IMR-90 (cell line): ENCODE results near the gene SLC28A2. TPM values are rescaled to one million over a fixed set of nuclear protein-coding genes. Genes with fewer than 3 reads are reported as not detected.

ENCODE experiments used
- ATAC-seq: fragments of 200-7000 bp; cut with Tn5 transposase; 2 replicates; pipeline ENCODE4 v1.9.1; 2020; ENCODE audit warnings: low read depth, mild to moderate bottlenecking, moderate library complexity
- BruUV-seq: library from RNA; stranded (reverse); fragments of 400-500 nt; replicated peaks from 2 replicates; lab custom pipeline; 2021; lab: Mats Ljungman, UMichigan
- CTCF ChIA-PET: fragments of 300-600 bp; formaldehyde crosslinking; extraction: SDS; loops from one replicate; lab custom pipeline; 2021; ENCODE audit warnings: antibody characterized with exemption; lab: Yijun Ruan, JAX
- POLR2A ChIA-PET: fragments of 300-600 bp; sonication (Branson Sonifier 250); formaldehyde crosslinking; loops from one replicate; lab custom pipeline; 2022; ENCODE audit warnings: antibody characterized with exemption; ENCODE audit not compliant: unreplicated experiment; lab: Charles Lee
- DNase-seq: peaks from one replicate; pipeline ENCODE4 v3.0.0; 2013
- H2AFZ ChIP-seq: replicated peaks from 2 replicates; pipeline ENCODE3; 2013; ENCODE audit warnings: low read length, mild to moderate bottlenecking; ENCODE audit not compliant: poor library complexity
- H2AK5ac ChIP-seq: 2 replicates; pipeline ENCODE4 v1.6.1; 2013; ENCODE audit warnings: low read depth, low read length, inconsistent platforms
- H2AK9ac ChIP-seq: replicated peaks from 2 replicates; pipeline ENCODE3; 2013; ENCODE audit warnings: mild to moderate bottlenecking, low read depth, low read length, moderate library complexity; ENCODE audit not compliant: poor library complexity
- H2BK120ac ChIP-seq: 2 replicates; pipeline ENCODE4 v1.6.1; 2013; ENCODE audit warnings: low read depth, low read length, inconsistent platforms
- H2BK15ac ChIP-seq: 3 replicates; pipeline ENCODE4 v1.6.1; 2013; ENCODE audit warnings: low read depth, low read length, inconsistent platforms
- H2BK20ac ChIP-seq: 2 replicates; pipeline ENCODE4 v1.6.1; 2013; ENCODE audit warnings: low read depth, mild to moderate bottlenecking, inconsistent platforms, low read length, moderate library complexity
- H2BK5ac ChIP-seq: 2 replicates; pipeline ENCODE4 v1.6.1; 2013; ENCODE audit warnings: mild to moderate bottlenecking, low read depth, low read length, inconsistent platforms; ENCODE audit not compliant: poor library complexity, severe bottlenecking
- H3K14ac ChIP-seq: replicated peaks from 2 replicates; pipeline ENCODE4 v1.6.1; 2013; ENCODE audit warnings: low read depth, low read length, inconsistent platforms
- H3K18ac ChIP-seq: 2 replicates; pipeline ENCODE4 v1.6.1; 2013; ENCODE audit warnings: low read depth, low read length, control low read depth
- H3K23ac ChIP-seq: 2 replicates; pipeline ENCODE4 v1.6.1; 2013; ENCODE audit warnings: low read depth, low read length, inconsistent platforms
- H3K27ac ChIP-seq: 2 replicates; pipeline ENCODE4 v1.5.1; 2013; ENCODE audit warnings: mild to moderate bottlenecking, control low read depth, low read length; ENCODE audit not compliant: insufficient read depth
- H3K27me3 ChIP-seq: 2 replicates; pipeline ENCODE4 v1.6.1; 2013; ENCODE audit warnings: low read length; ENCODE audit not compliant: control insufficient read depth, insufficient read depth
- H3K36me3 ChIP-seq: 2 replicates; pipeline ENCODE4 v1.6.1; 2013; ENCODE audit warnings: low read length, mixed read lengths; ENCODE audit not compliant: control insufficient read depth, insufficient read depth
- H3K4ac ChIP-seq: 2 replicates; pipeline ENCODE4 v1.6.1; 2013; ENCODE audit warnings: low read depth, low read length, inconsistent platforms
- H3K4me1 ChIP-seq: 2 replicates; pipeline ENCODE4 v1.6.1; 2013; ENCODE audit warnings: low read length, mixed read lengths; ENCODE audit not compliant: control insufficient read depth, insufficient read depth
- H3K4me2 ChIP-seq: 2 replicates; pipeline ENCODE4 v1.6.1; 2013; ENCODE audit warnings: low read depth, mild to moderate bottlenecking, control low read depth, low read length, moderate library complexity
- H3K4me3 ChIP-seq: 2 replicates; pipeline ENCODE4 v1.5.1; 2013; ENCODE audit warnings: low read depth, mild to moderate bottlenecking, control low read depth, low read length, moderate library complexity; ENCODE audit not compliant: insufficient read depth
- H3K56ac ChIP-seq: 2 replicates; pipeline ENCODE4 v1.6.1; 2013; ENCODE audit warnings: low read length, inconsistent platforms; ENCODE audit not compliant: insufficient read depth; ENCODE audit errors: extremely low read depth
- H3K79me1 ChIP-seq, 2 experiments: 2 replicates each; pipeline ENCODE4 v1.6.1; 2013; ENCODE audit warnings: low read length in 2 of 2, inconsistent platforms in 1 of 2, low read depth in 1 of 2
- H3K9ac ChIP-seq: 2 replicates; pipeline ENCODE4 v1.6.1; 2013; ENCODE audit warnings: low read depth, low read length, control low read depth
- H3K9me1 ChIP-seq: 2 replicates; pipeline ENCODE4 v1.6.1; 2013; ENCODE audit warnings: low read length, inconsistent platforms; ENCODE audit not compliant: insufficient read depth
- H3K9me3 ChIP-seq: 2 replicates; pipeline ENCODE4 v1.6.1; 2013; ENCODE audit warnings: low read length; ENCODE audit not compliant: control insufficient read depth, insufficient read depth
- H4K20me1 ChIP-seq: 2 replicates; pipeline ENCODE4 v1.6.1; 2013; ENCODE audit warnings: low read length, inconsistent platforms; ENCODE audit not compliant: insufficient read depth
- H4K5ac ChIP-seq: 2 replicates; pipeline ENCODE4 v1.6.1; 2013; ENCODE audit warnings: mild to moderate bottlenecking, low read depth, low read length, control low read depth
- H4K8ac ChIP-seq, 2 experiments: 2 replicates each; pipeline ENCODE4 v1.6.1; 2013; ENCODE audit warnings: low read depth in 2 of 2, low read length in 2 of 2, control low read depth in 1 of 2, inconsistent platforms in 1 of 2
- H4K91ac ChIP-seq: 2 replicates; pipeline ENCODE4 v1.6.1; 2013; ENCODE audit warnings: low read depth, low read length, inconsistent platforms; ENCODE audit not compliant: insufficient read depth
- CHD1 ChIP-seq: IDR thresholded peaks from 2 replicates; pipeline ENCODE4 v1.6.1; 2012; ENCODE audit warnings: low read depth, low read length, improper control_type of control experiment
- WGBS, 2 experiments: methylation state at CpG; one replicate each; pipeline versions ENCODE4 v1.1.5 to v1.1.7; 2013; ENCODE audit warnings: missing lambda C conversion rate in 2 of 2; ENCODE audit not compliant: insufficient read length in 1 of 2; ENCODE audit errors: extremely low coverage in 2 of 2; 5-methylcytosine and 5-hydroxymethylcytosine counted together
- dilution Hi-C: fragments of 300-500 bp; cut with HindIII; formaldehyde crosslinking; loops from one replicate; pipeline ENCODE4 v1.14.3; 2018; ENCODE audit warnings: low sequenced_read_pairs; ENCODE audit not compliant: unreplicated experiment
- in situ Hi-C: fragments of 300-500 bp; cut with MboI; formaldehyde crosslinking; loops from 3 replicates; pipeline ENCODE4 v1.14.3; 2019; ENCODE audit warnings: low sequenced_read_pairs, inconsistent platforms, mixed read lengths
- intact Hi-C: fragments of 100-400 bp; cut with micrococcal nuclease; formaldehyde crosslinking; loops from 2 replicates; pipeline ENCODE4 v1.10.0; 2022
- polyA plus RNA-seq, 3 experiments: library from polyadenylated mRNA; depleted of rRNA; stranded (reverse); fragments of >200 nt; gene quantifications; 2 replicates each; pipeline ENCODE4 v1.2.3, GENCODE V29; 2012; ENCODE audit warnings: low replicate concordance in 1 of 3
- total RNA-seq: library from RNA; depleted of rRNA; stranded (reverse); fragments of >200 nt; gene quantifications from 2 replicates; pipeline ENCODE4 v1.2.3, GENCODE V29; 2012

SLC28A2 gene
- total and polyA plus RNA-seq, 2 of the 4 experiments (the other 2 are of a cell fraction): not detected

- Histone ChIP-seq H2AFZ (no peak overlapping the region), H2BK5ac (no peak overlapping the region), H3K4me2 (no peak overlapping the region), H3K4ac (no peak overlapping the region), H2BK15ac (no peak overlapping the region), H3K4me1 (no peaks in the 10 kb centered on the region), H3K9me3 (no peaks in the 10 kb centered on the region), H3K14ac (no peak overlapping the region), H3K18ac (no peak overlapping the region), H4K5ac (no peak overlapping the region), H3K9ac (no peak overlapping the region), H3K27ac (no peak overlapping the region), H4K20me1 (no peaks in the 10 kb centered on the region), H2AK5ac (no peak overlapping the region), H3K79me1 (no peaks in the 10 kb centered on the region), H3K27me3 (peaks cover 2% of the 10 kb centered on the region; the same call in 1 of the 2 replicates), H3K56ac (no peak overlapping the region), H3K4me3 (no peak overlapping the region), H4K8ac (no peak overlapping the region), H3K9me1 (no peaks in the 10 kb centered on the region), H3K23ac (no peak overlapping the region), H4K91ac (no peak overlapping the region), H3K36me3 (no peaks in the 10 kb centered on the region), H2BK120ac (no peak overlapping the region), H2AK9ac (no peak overlapping the region), H2BK20ac (no peak overlapping the region)
- BruUV-seq: no TSS peak
- POLR2A ChIA-PET: no interaction called here
- no CpG with 5 or more reads among the region's 2 CpGs for WGBS, 2 experiments
- in situ Hi-C loops (no loop called here), intact Hi-C loops (no loop called here), dilution Hi-C loops (no loop called here)
- ATAC-seq (no peak), DNase-seq (no peak)
- no peak for TF ChIP-seq CHD1
- CTCF ChIA-PET: no interaction called here
These were observed 11.8 kb downstream of the SLC28A2 start for GRCh38 chr15:45263854-45264253.
